HUDEP-2 (cell line): ENCODE measurements around the gene SNRPA.

Source experiments
- DNase-seq, 76 experiments: peaks; one replicate each; lab custom pipeline; 2025; ENCODE audit not compliant: unreplicated experiment in 76 of 76; lab: John Stamatoyannopoulos, UW

SNRPA gene

GRCh38 chr19:40798683-40799557, 47.9 kb downstream of the SNRPA start, which contains the start of gene EGLN2:
Gene EGLN2 (plus strand): TSS chr19:40799191. CDS start chr19:40800573, 1,382 bp downstream.
- peak; percentile 90 to 100 (median 100) for DNase-seq

- peak in 18 of 76 experiments; percentile 25 to 60 (median 42) for DNase-seq
These were observed 48.7 kb downstream of the SNRPA start for GRCh38 chr19:40799558-40800338.

- DNase-seq: peak in 31 of 76 experiments; percentile 8 to 57 (median 37)
These were observed 49.5 kb downstream of the SNRPA start for GRCh38 chr19:40800339-40800996.

- no peak for DNase-seq
These were observed 50.0 kb downstream of the SNRPA start for GRCh38 chr19:40800997-40801377.

GRCh38 chr19:40801426-40802299, 50.7 kb downstream of the SNRPA start:
- peak in 23 of 76 experiments; percentile 11 to 60 (median 36) for DNase-seq

- DNase-seq: peak in 44 of 76 experiments; percentile 18 to 61 (median 42)
These were observed 51.5 kb downstream of the SNRPA start for GRCh38 chr19:40802300-40803169.

GRCh38 chr19:40803170-40803856, 52.3 kb downstream of the SNRPA start:
- peak in 5 of 76 experiments; percentile 25 to 63 (median 43) for DNase-seq

GRCh38 chr19:40803857-40804782, 53.1 kb downstream of the SNRPA start:
- peak in 55 of 76 experiments; percentile 16 to 77 (median 53) for DNase-seq

- DNase-seq: peak in 10 of 76 experiments; percentile 9 to 40 (median 23)
These were observed 53.8 kb downstream of the SNRPA start for GRCh38 chr19:40804783-40805242.

- DNase-seq: peak in 22 of 76 experiments; percentile 17 to 58 (median 30)
These were observed 54.4 kb downstream of the SNRPA start for GRCh38 chr19:40805258-40805868.

GRCh38 chr19:40806423-40807146, 55.6 kb downstream of the SNRPA start:
- peak in 63 of 76 experiments; percentile 23 to 83 (median 60) for DNase-seq

- peak in 8 of 76 experiments; percentile 9 to 30 (median 14) for DNase-seq
These were observed 56.4 kb downstream of the SNRPA start for GRCh38 chr19:40807147-40808020.

GRCh38 chr19:40808021-40808325, 57.0 kb downstream of the SNRPA start:
- no peak for DNase-seq

GRCh38 chr19:40808497-40808896, 57.5 kb downstream of the SNRPA start:
- no peak for DNase-seq
